H1 (cell line): ENCODE results near the gene ARHGAP26. TPM values are rescaled to one million over a fixed set of nuclear protein-coding genes. Genes with fewer than 3 reads are reported as not detected.

Experiments
- RXRA ChIP-seq: IDR thresholded peaks from 2 replicates; pipeline ENCODE4 v1.6.1; 2011; ENCODE audit warnings: low read depth, mild to moderate bottlenecking, low read length, moderate library complexity; ENCODE audit not compliant: insufficient read depth
- SP4 ChIP-seq: IDR thresholded peaks from 2 replicates; pipeline ENCODE4 v1.6.1; 2012; ENCODE audit warnings: low read length, inconsistent platforms
- polyA plus RNA-seq, 7 experiments: library from polyadenylated mRNA; depleted of rRNA in 3 of 7; stranded (reverse) in 5 of 7; unstranded in 2 of 7; fragments of >200 nt in 5 of 7; fragments of 200-250 nt in 2 of 7; gene quantifications; 1 replicate in 5 of 7; 2 replicates in 1 of 7; 4 replicates in 1 of 7; pipeline versions ENCODE4 v1.2.1 to v1.2.3, GENCODE V29; 2011 to 2013; ENCODE audit warnings: missing spikeins in 2 of 7, mixed read lengths in 2 of 7
- total RNA-seq: library from RNA; stranded (reverse); fragmentation: NEBNext Ultra II Directional; extraction: Animal tissue kit (Norgen Biotek cat#: 25700); gene quantifications from 2 replicates; pipeline ENCODE4 v1.2.1, GENCODE V29; 2021

Gene ARHGAP26
- total and polyA plus RNA-seq, 2 of the 8 experiments (the other 6 are each of a cell fraction or from before 2014, with no cell fraction given): 7.1 to 24.8 TPM

DNA sequence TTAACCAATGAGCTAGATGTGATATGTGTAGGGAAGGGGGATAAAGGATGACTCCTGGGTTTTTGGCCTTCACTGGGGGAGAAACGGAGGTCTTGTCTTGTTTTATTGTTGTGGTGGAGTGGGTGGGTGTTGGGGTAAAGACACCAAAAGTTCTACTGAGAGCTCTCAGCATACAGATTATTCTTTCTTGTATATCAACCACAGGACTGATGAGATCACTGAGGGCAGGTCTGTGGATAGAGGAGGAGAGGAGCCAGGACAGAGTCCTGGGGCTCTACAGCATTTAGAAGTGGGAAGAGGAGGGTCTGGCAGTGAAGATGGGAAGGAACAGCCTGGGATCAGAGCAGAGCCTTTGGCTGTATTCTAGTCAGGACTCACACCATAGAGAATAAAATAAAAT lies 310.8 kb downstream of the ARHGAP26 start (continued):
- TF ChIP-seq RXRA (no peak), SP4 (no peak)
